GM12878 (cell line): ENCODE results near the gene NAV2. TPM values are rescaled to one million over a fixed set of nuclear protein-coding genes. Genes with fewer than 3 reads are reported as not detected.

Source experiments
- ATAC-seq: fragments of 200-7000 bp; cut with Tn5 transposase; 3 replicates; pipeline ENCODE4 v1.9.1; 2020; ENCODE audit warnings: mild to moderate bottlenecking, moderate library complexity
- BruUV-seq: library from RNA; stranded (reverse); fragments of 400-500 nt; replicated peaks from 2 replicates; lab custom pipeline; 2021; lab: Mats Ljungman, UMichigan
- CTCF ChIA-PET: fragments of 300-600 bp; sonication (Branson Sonifier 250); formaldehyde crosslinking; extraction: SDS; loops from one replicate; lab custom pipeline; 2021; ENCODE audit warnings: inconsistent platforms; lab: Yijun Ruan, JAX
- POLR2A ChIA-PET: fragments of 350-600 bp; formaldehyde crosslinking; extraction: SDS; loops from one replicate; lab custom pipeline; 2021; ENCODE audit warnings: inconsistent platforms; lab: Charles Lee
- RAD21 ChIA-PET: fragments of 300-600 bp; sonication (Branson Sonifier 250); formaldehyde crosslinking; loops from one replicate; lab custom pipeline; 2023; ENCODE audit warnings: antibody characterized with exemption; ENCODE audit not compliant: unreplicated experiment; lab: Charles Lee
- SMC1A ChIA-PET: fragments of 300-600 bp; sonication (Branson Sonifier 250); formaldehyde crosslinking; loops from one replicate; lab custom pipeline; 2023; ENCODE audit not compliant: unreplicated experiment, uncharacterized antibody; lab: Charles Lee
- DNase-seq: peaks from one replicate; pipeline ENCODE4 v3.0.0-alpha.2; 2011; ENCODE audit warnings: low read depth, low spot score
- FAIRE-seq: peaks from 3 replicates; lab custom pipeline; 2011; peaks lifted over from hg19 to GRCh38; lab: Jason Lieb, UNC
- H2AFZ ChIP-seq: 2 replicates; pipeline ENCODE4 v1.6.0; 2011; ENCODE audit warnings: low read depth, low read length, control low read depth; ENCODE audit not compliant: control insufficient read depth
- H3K27ac ChIP-seq: 2 replicates; pipeline ENCODE4 v1.5.1; 2011; ENCODE audit warnings: control low read depth; ENCODE audit not compliant: control insufficient read depth, insufficient read depth
- H3K27me3 ChIP-seq, 2 experiments: replicated peaks in 1 of 2; 2 replicates each; pipeline versions ENCODE4 v1.6.0 to v1.6.1; 2011; ENCODE audit warnings: low read length in 1 of 2; ENCODE audit not compliant: control insufficient read depth in 2 of 2, insufficient read depth in 2 of 2
- H3K36me3 ChIP-seq, 2 experiments: 2 replicates each; pipeline ENCODE4 v1.5.1; 2011; ENCODE audit warnings: low read length in 1 of 2; ENCODE audit not compliant: control insufficient read depth in 2 of 2, insufficient read depth in 2 of 2
- H3K4me1 ChIP-seq: 2 replicates; pipeline ENCODE4 v1.6.1; 2011; ENCODE audit warnings: mild to moderate bottlenecking, low read length, moderate library complexity, mixed read lengths; ENCODE audit not compliant: control insufficient read depth, insufficient read depth
- H3K4me2 ChIP-seq: 2 replicates; pipeline ENCODE4 v1.6.0; 2011; ENCODE audit warnings: control low read depth; ENCODE audit not compliant: control insufficient read depth, insufficient read depth
- H3K4me3 ChIP-seq: fragments of 200-600 bp; sonication (generic); 2 replicates; pipeline ENCODE4 v1.5.1; 2016
- H3K79me2 ChIP-seq: 2 replicates; pipeline ENCODE4 v1.6.0; 2011; ENCODE audit warnings: low read length; ENCODE audit not compliant: control insufficient read depth, insufficient read depth
- H3K9ac ChIP-seq: 2 replicates; pipeline ENCODE4 v1.8.0; 2011; ENCODE audit warnings: low read length, control low read depth, mixed read lengths; ENCODE audit not compliant: control insufficient read depth, insufficient read depth
- H3K9me3 ChIP-seq: replicated peaks from 3 replicates; pipeline ENCODE4 v1.5.1; 2011; ENCODE audit warnings: mild to moderate bottlenecking, low read length; ENCODE audit not compliant: control insufficient read depth, insufficient read depth
- H4K20me1 ChIP-seq: 2 replicates; pipeline ENCODE4 v1.6.0; 2011; ENCODE audit not compliant: control insufficient read depth, insufficient read depth
- CHD2 ChIP-seq: IDR thresholded peaks from 2 replicates; pipeline ENCODE4 v1.6.1; 2011; ENCODE audit warnings: low read depth, low read length, improper control_type of control experiment, borderline replicate concordance
- ESRRA ChIP-seq: IDR thresholded peaks from 2 replicates; pipeline ENCODE4 v1.6.1; 2012; ENCODE audit warnings: mild to moderate bottlenecking, low read length, improper control_type of control experiment
- NBN ChIP-seq: fragments of 450-650 bp; IDR thresholded peaks from 2 replicates; pipeline ENCODE4 v1.6.1; 2016
- NFYB ChIP-seq: IDR thresholded peaks from 2 replicates; pipeline ENCODE4 v1.6.1; 2011; ENCODE audit warnings: low read depth, mild to moderate bottlenecking, low read length, improper control_type of control experiment, moderate library complexity; ENCODE audit not compliant: insufficient read depth
- RAD21 ChIP-seq: IDR thresholded peaks from 2 replicates; pipeline ENCODE4 v1.6.1; 2011; ENCODE audit warnings: mild to moderate bottlenecking, low read depth, low read length, moderate library complexity; ENCODE audit not compliant: insufficient read depth
- SMC3 ChIP-seq: IDR thresholded peaks from 2 replicates; pipeline ENCODE4 v1.6.1; 2011; ENCODE audit warnings: low read length, improper control_type of control experiment, borderline replicate concordance
- WGBS: methylation state at CpG from one replicate; pipeline ENCODE4 v1.1.6; 2016; ENCODE audit warnings: low lambda C conversion rate; ENCODE audit not compliant: insufficient replicate concordance, insufficient coverage; ENCODE audit errors: missing lambda C conversion rate; 5-methylcytosine and 5-hydroxymethylcytosine counted together
- in situ Hi-C: fragments of 300-500 bp; cut with MboI; formaldehyde crosslinking; loops from 9 replicates; pipeline ENCODE4 v1.14.3; 2018; ENCODE audit warnings: mixed read lengths
- intact Hi-C: fragments of 100-400 bp; cut with micrococcal nuclease; formaldehyde crosslinking; loops from one replicate; pipeline ENCODE4 v1.14.2; 2022; ENCODE audit not compliant: unreplicated experiment
- polyA plus RNA-seq, 11 experiments: library from polyadenylated mRNA; depleted of rRNA in 4 of 11; unstranded in 6 of 11; stranded (reverse) in 5 of 11; fragments of >200 nt; fragmentation: Nextera tagmentation in 4 of 11; fragmentation: Illumina TruSeq in 1 of 11; extraction: Ambion mirVana in 4 of 11; extraction: Trizol in 1 of 11; gene quantifications; 1 replicate in 1 of 11; 2 replicates in 10 of 11; pipeline versions ENCODE4 v1.2.1 to v1.2.3, GENCODE V29; 2011 to 2016; ENCODE audit warnings: inconsistent platforms in 2 of 11, missing spikeins in 2 of 11, low read depth in 1 of 11
- total RNA-seq, 4 experiments: library from RNA; depleted of rRNA in 3 of 4; stranded (reverse); fragments of >200 nt in 3 of 4; fragmentation: Illumina TruSeq in 1 of 4; extraction: Trizol in 1 of 4; gene quantifications; 2 replicates each; pipeline versions ENCODE4 v1.2.1 to v1.2.3, GENCODE V29; 2013 to 2021
- TF ChIP-seq, protein P1 (sequence below), 3 experiments: IDR thresholded peaks in 2 of 3; conservative IDR thresholded peaks in 1 of 3; 2 replicates each; pipeline ENCODE4 v1.5.1; 2011; ENCODE audit warnings: low read depth in 3 of 3, low read length in 3 of 3, mild to moderate bottlenecking in 3 of 3, control low read depth in 2 of 3, moderate library complexity in 2 of 3, inconsistent platforms in 1 of 3, mixed read lengths in 1 of 3; ENCODE audit not compliant: control insufficient read depth in 2 of 3, insufficient read depth in 1 of 3; ENCODE audit errors: extremely low read depth in 1 of 3

NAV2 gene
- total and polyA plus RNA-seq, 10 of the 15 experiments (the other 5 are each of a cell fraction or from before 2014, with no cell fraction given), result 0.35 to 6.1 (median 1.1) TPM

DNA sequence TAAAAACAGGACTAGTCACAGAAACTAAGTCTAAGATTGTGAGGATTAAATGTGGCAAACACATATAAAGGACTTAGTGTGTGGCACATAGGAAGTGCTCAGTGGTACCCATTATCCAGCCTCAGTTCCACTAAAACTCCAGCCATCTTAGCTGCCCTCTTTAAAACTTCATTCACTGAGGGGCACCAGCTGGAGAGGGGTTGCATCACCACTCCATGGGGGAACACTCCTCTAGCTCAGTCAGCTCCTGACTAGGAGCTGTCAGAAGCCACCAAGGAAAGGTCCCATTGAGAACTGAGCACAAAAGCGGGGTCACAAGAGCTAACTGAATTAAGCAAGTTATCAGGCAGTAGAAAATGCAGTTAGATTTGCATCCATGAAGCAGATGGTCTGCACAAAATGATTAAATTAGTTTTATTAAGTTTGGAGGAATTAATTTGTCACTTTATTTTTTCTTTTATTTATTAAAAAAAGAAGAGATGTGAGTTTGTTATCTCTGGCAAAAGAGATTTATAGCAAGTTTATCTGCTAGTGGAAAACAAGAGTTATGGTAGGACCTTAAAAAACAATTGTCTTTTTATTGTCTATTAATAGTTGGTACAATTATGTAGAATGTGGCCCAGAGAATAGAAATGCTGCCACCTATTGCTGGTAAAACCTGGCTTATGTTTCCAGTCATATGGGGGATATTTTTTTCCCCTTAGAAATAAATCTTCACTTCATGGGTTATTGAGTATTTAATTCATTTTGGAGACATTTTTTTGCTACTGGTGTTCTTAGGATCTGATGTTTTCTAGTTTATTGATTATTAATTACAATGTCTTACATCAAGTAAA is 95.7 kb downstream of the NAV2 start:
- no peaks in the 10 kb centered on the region for H3K79me2 ChIP-seq
- in situ Hi-C loops, result no loop called here
- intact Hi-C loops, result loop anchor here (2.0 kb wide), 1 partner anchor 243 kb away; no protein-coding TSS in a partner anchor
- H4K20me1 ChIP-seq, result no peaks in the 10 kb centered on the region
- BruUV-seq, result no TSS peak
- ATAC-seq, result no peak
- no peak for FAIRE-seq
- CTCF ChIA-PET, result interaction anchor here (1.0 to 4.3 kb wide), 11 partner anchors 9 to 324 kb away, joined by 3 to 38 read pairs (median 4); no protein-coding TSS in a partner anchor
- no peaks in the 10 kb centered on the region for H3K4me1 ChIP-seq
- H3K9me3 ChIP-seq, result no peaks in the 10 kb centered on the region
- SMC1A ChIA-PET, result interaction anchor here (0.7 to 3.0 kb wide), 14 partner anchors 11 to 468 kb away, joined by 3 to 11 read pairs (median 4); no protein-coding TSS in a partner anchor
- no peak for DNase-seq
- H2AFZ ChIP-seq, result no peak overlapping the region
- no peak overlapping the region for H3K9ac ChIP-seq
- no peaks in the 10 kb centered on the region for H3K36me3 ChIP-seq
- TF ChIP-seq NBN (no peak), NFYB (no peak), CHD2 (no peak), SMC3 (peak; percentile 18; the same call in 1 of the 2 replicates), RAD21 (peak; percentile 43; the same call in 1 of the 2 replicates), ESRRA (no peak)
- TF ChIP-seq, protein P1, sequence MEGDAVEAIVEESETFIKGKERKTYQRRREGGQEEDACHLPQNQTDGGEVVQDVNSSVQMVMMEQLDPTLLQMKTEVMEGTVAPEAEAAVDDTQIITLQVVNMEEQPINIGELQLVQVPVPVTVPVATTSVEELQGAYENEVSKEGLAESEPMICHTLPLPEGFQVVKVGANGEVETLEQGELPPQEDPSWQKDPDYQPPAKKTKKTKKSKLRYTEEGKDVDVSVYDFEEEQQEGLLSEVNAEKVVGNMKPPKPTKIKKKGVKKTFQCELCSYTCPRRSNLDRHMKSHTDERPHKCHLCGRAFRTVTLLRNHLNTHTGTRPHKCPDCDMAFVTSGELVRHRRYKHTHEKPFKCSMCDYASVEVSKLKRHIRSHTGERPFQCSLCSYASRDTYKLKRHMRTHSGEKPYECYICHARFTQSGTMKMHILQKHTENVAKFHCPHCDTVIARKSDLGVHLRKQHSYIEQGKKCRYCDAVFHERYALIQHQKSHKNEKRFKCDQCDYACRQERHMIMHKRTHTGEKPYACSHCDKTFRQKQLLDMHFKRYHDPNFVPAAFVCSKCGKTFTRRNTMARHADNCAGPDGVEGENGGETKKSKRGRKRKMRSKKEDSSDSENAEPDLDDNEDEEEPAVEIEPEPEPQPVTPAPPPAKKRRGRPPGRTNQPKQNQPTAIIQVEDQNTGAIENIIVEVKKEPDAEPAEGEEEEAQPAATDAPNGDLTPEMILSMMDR (IDR thresholded peaks at IDR 0.05 in 2 of 3, conservative IDR thresholded peaks at IDR 0.05 in 1 of 3; ENCODE audit: control insufficient read depth in 2 of 3, extremely low read depth in 1 of 3, insufficient read depth in 1 of 3, low read depth in 3 of 3, low read length in 3 of 3), result peak in 1 of 3 experiments; percentile 52; a peak in 2 of 6 replicates
- H3K27ac ChIP-seq, result no peak overlapping the region
- RAD21 ChIA-PET, result interaction anchor here (1.2 to 2.2 kb wide), 2 partner anchors 30 to 244 kb away, joined by 4 to 9 read pairs; no protein-coding TSS in a partner anchor
- no peak overlapping the region for H3K4me3 ChIP-seq
- no peak overlapping the region for H3K4me2 ChIP-seq
- POLR2A ChIA-PET, result interaction anchor here (1.2 kb wide), 1 partner anchor 28 kb away, joined by 3 read pairs; no protein-coding TSS in a partner anchor
- WGBS, result 0% methylated on average over 1 of the region's 1 CpG
- H3K27me3 ChIP-seq, result no peaks in the 10 kb centered on the region
